ENCODE results near the gene ZNF497. TPM values are rescaled to one million over a fixed set of nuclear protein-coding genes. Genes with fewer than 3 reads are reported as not detected.

Gene ZNF497
- total and polyA plus RNA-seq, 9 of the 15 experiments (the other 6 are each of a cell fraction or from before 2014, with no cell fraction given) = 0.06 to 0.98 (median 0.44) TPM; not detected in 1

GRCh38 chr19:58407658-58408151 lies 45.2 kb upstream of the ZNF497 start:
- POLR2A ChIA-PET = interaction anchor here (0.9 to 1.4 kb wide), 7 partner anchors 9 to 111 kb away, joined by 3 to 7 read pairs (median 4); no protein-coding TSS in a partner anchor
- FAIRE-seq = no peak
- TF ChIP-seq JUNB (CRISPR knock-in tag; conservative IDR thresholded peaks at IDR 0.05) (no peak), ZFP36 (IDR thresholded peaks at IDR 0.05; ENCODE audit: low read depth, low read length, partially characterized antibody) (no peak), NFE2L1 (tag; IDR thresholded peaks at IDR 0.05; ENCODE audit: borderline replicate concordance, low read depth) (no peak), ZNF592 (IDR thresholded peaks at IDR 0.05) (peak; percentile 41; the same call in 1 of the 2 replicates), ARHGAP35 (IDR thresholded peaks at IDR 0.05; ENCODE audit: partially characterized antibody) (no peak), SP2 (IDR thresholded peaks at IDR 0.05; ENCODE audit: extremely low read depth, low read depth, low read length, poor library complexity, severe bottlenecking) (no peak), FOSL1 (tag; conservative IDR thresholded peaks at IDR 0.05) (no peak), NFE2 (IDR thresholded peaks at IDR 0.05; ENCODE audit: low read depth) (no peak), L3MBTL2 (IDR thresholded peaks at IDR 0.05) (peak; percentile 43; the same call in 1 of the 2 replicates), MITF (IDR thresholded peaks at IDR 0.05) (0 out of 2 replicates have a peak, but pooled peaks have one; percentile 12), TRIM24 (IDR thresholded peaks at IDR 0.05) (0 out of 4 replicates have a peak, but pooled peaks of 1 of the 2 experiments have one; percentile 8), SFPQ (IDR thresholded peaks at IDR 0.05; ENCODE audit: low read depth, low read length) (no peak), ZNF184 (CRISPR knock-in tag; IDR thresholded peaks at IDR 0.05) (no peak), ZNF311 (CRISPR knock-in tag; IDR thresholded peaks at IDR 0.05) (no peak), POLR3A (IDR thresholded peaks at IDR 0.05; ENCODE audit: borderline replicate concordance, extremely low read depth, insufficient read depth, insufficient read length) (no peak)

More at GRCh38 chr19:58407658-58408151, 45.2 kb upstream of the ZNF497 start:
- peak in 1 of 4 experiments; percentile 59 for DNase-seq (ENCODE audit: extremely low read depth in 1 of 4, low spot score in 3 of 4)
- Histone ChIP-seq H3K9me3 (replicated peaks; ENCODE audit: control insufficient read depth, insufficient read depth, low read depth, low read length) (no peaks in the 10 kb centered on the region), H3K4me3 (peak overlapping the region; percentile 87), H3K9ac (ENCODE audit: insufficient read depth in 1 of 2, low read depth in 2 of 2, low read length in 2 of 2) (peak overlapping the region; percentile 94 to 97), H3K36me3 (ENCODE audit: control insufficient read depth, insufficient read depth, low read length) (peaks cover 19% of the 10 kb centered on the region; the same call in 2 of the 3 replicates), H3K27me3 (ENCODE audit: control insufficient read depth in 2 of 2, insufficient read depth in 2 of 2, low read length in 2 of 2) (no peaks in the 10 kb centered on the region), H2AFZ (ENCODE audit: low read depth, low read length) (peak overlapping the region; percentile 92), H3K27ac (ENCODE audit: extremely low read depth, low read depth, low read length) (peak overlapping the region; percentile 97), H3K79me2 (ENCODE audit: control insufficient read depth, insufficient read depth, low read length) (peaks cover 50% of the 10 kb centered on the region), H3K4me2 (ENCODE audit: insufficient read depth, low read length) (peak overlapping the region; percentile 94), H3K4me1 (replicated peaks in 1 of 2; ENCODE audit: control insufficient read depth in 2 of 2, insufficient read depth in 2 of 2, low read length in 2 of 2) (peaks cover 24 to 40% of the 10 kb centered on the region in 2 experiments), H4K20me1 (replicated peaks; ENCODE audit: control insufficient read depth, insufficient read depth, low read length) (no peaks in the 10 kb centered on the region), H3K9me1 (ENCODE audit: control insufficient read depth, insufficient read depth, low read length) (no peaks in the 10 kb centered on the region)
- CTCF ChIA-PET (ENCODE audit: low intra/inter-chr PET ratio) = interaction anchor here (1.1 kb wide), 1 partner anchor 111 kb away, joined by 3 read pairs; no protein-coding TSS in a partner anchor
- intact Hi-C loops (cut with micrococcal nuclease) (loop anchor here (1.0 to 10.0 kb wide), 5 partner anchors 60 to 183 kb away; partner anchors contain the start of genes ZBTB45, ZNF324, ZNF544 and ZNF8), in situ Hi-C loops (cut with MboI) (no loop called here)
- WGBS (ENCODE audit: insufficient coverage, low coverage, missing lambda C conversion rate) = 2% methylated on average over 22 of the region's 22 CpGs
- BruUV-seq (replicated peaks) = TSS peak; percentile 92
- ATAC-seq = peak; percentile 63

Data from K562 (cell line).